ENCODE measurements around the gene ADAM15. TPM values are rescaled to one million over a fixed set of nuclear protein-coding genes. Genes with fewer than 3 reads are reported as not detected.

Gene ADAM15
- total and polyA plus RNA-seq, 9 donors: 17.0 to 149 (median 61.7) TPM

- no peaks in the 10 kb centered on the region for H3K36me3 ChIP-seq
- peaks cover 6% of the 10 kb centered on the region for H3K4me1 ChIP-seq (ENCODE audit: insufficient read depth)
- TF ChIP-seq, protein P1, sequence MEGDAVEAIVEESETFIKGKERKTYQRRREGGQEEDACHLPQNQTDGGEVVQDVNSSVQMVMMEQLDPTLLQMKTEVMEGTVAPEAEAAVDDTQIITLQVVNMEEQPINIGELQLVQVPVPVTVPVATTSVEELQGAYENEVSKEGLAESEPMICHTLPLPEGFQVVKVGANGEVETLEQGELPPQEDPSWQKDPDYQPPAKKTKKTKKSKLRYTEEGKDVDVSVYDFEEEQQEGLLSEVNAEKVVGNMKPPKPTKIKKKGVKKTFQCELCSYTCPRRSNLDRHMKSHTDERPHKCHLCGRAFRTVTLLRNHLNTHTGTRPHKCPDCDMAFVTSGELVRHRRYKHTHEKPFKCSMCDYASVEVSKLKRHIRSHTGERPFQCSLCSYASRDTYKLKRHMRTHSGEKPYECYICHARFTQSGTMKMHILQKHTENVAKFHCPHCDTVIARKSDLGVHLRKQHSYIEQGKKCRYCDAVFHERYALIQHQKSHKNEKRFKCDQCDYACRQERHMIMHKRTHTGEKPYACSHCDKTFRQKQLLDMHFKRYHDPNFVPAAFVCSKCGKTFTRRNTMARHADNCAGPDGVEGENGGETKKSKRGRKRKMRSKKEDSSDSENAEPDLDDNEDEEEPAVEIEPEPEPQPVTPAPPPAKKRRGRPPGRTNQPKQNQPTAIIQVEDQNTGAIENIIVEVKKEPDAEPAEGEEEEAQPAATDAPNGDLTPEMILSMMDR (IDR thresholded peaks at IDR 0.05): peak; percentile 96 to 100 (median 99)
- TF ChIP-seq POLR2A (IDR thresholded peaks at IDR 0.05): peak; percentile 62
- peak; percentile 41 for TF ChIP-seq EP300 (IDR thresholded peaks at IDR 0.05)
- H3K4me3 ChIP-seq: peak overlapping the region; percentile 31
- 3 to 4% (median 4%) methylated on average over 38 to 49 of the region's 49 CpGs for WGBS, 3 donors
- peak overlapping the region; percentile 79 to 81 for H3K27ac ChIP-seq
- no peaks in the 10 kb centered on the region for H3K9me3 ChIP-seq
- no peaks in the 10 kb centered on the region for H3K27me3 ChIP-seq
- DNase-seq: peak; percentile 89 to 97 (median 95)
- intact Hi-C loops (cut with DNase I): loop anchor here in 1 of 4 donors (5.0 kb wide), 1 partner anchor 35 kb away; the partner anchor contains the start of gene ADAM15
These were observed 33.8 kb upstream of the ADAM15 start for GRCh38 chr1:155017041-155017945.

DNA sequence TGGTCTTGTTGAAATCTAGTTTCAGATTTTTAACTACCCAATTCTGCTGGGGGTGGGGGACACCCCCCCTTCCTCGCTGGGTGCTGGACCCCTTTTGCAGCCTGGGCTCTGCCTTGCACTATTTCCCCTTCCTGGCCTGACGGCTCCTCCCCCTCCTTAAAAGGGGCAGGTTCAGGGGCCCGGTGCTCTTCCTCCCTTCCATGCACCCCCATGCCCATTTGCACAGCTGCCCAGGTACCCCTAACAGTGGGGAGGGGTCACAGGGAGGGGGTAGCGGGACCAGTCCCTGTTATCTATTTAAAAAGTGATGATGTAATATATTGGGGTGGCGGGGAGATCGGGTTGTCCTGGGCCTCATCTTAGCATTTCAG, 33.2 kb upstream of the ADAM15 start:
- DNase-seq: peak in 4 of 5 donors; percentile 35 to 56 (median 42)
- H3K4me1 ChIP-seq (ENCODE audit: insufficient read depth): peaks cover 6% of the 10 kb centered on the region
- no peaks in the 10 kb centered on the region for H3K36me3 ChIP-seq
- intact Hi-C loops (cut with DNase I): loop anchor here in 1 of 4 donors (5.0 kb wide), 1 partner anchor 34 kb away; the partner anchor contains the start of gene ADAM15
- no peaks in the 10 kb centered on the region for H3K27me3 ChIP-seq
- TF ChIP-seq POLR2A (IDR thresholded peaks at IDR 0.05): no peak
- TF ChIP-seq EP300 (IDR thresholded peaks at IDR 0.05): no peak
- TF ChIP-seq, protein P1 (IDR thresholded peaks at IDR 0.05): no peak
- H3K27ac ChIP-seq: peak overlapping the region; percentile 79 to 81
- H3K9me3 ChIP-seq: no peaks in the 10 kb centered on the region
- WGBS, 3 donors: 54 to 58% (median 54%) methylated on average over 6 of the region's 6 CpGs
- peak overlapping the region; percentile 31 for H3K4me3 ChIP-seq

GRCh38 chr1:155018617-155019348, 32.3 kb upstream of the ADAM15 start:
- Histone ChIP-seq H3K27ac (no peak overlapping the region), H3K4me3 (no peak overlapping the region), H3K9me3 (no peaks in the 10 kb centered on the region), H3K36me3 (no peaks in the 10 kb centered on the region), H3K27me3 (no peaks in the 10 kb centered on the region), H3K4me1 (ENCODE audit: insufficient read depth) (peaks cover 6% of the 10 kb centered on the region)
- TF ChIP-seq EP300 (IDR thresholded peaks at IDR 0.05) (no peak), POLR2A (IDR thresholded peaks at IDR 0.05) (no peak)
- TF ChIP-seq, protein P1 (IDR thresholded peaks at IDR 0.05): no peak
- 79 to 86% (median 81%) methylated on average over 8 of the region's 8 CpGs for WGBS, 3 donors
- DNase-seq: peak in 1 of 5 donors; percentile 20
- intact Hi-C loops (cut with DNase I): loop anchor here in 1 of 4 donors (5.0 kb wide), 1 partner anchor 34 kb away; the partner anchor contains the start of gene ADAM15
